GM12878 (cell line): ENCODE data around the gene GPR78. TPM values are rescaled to one million over a fixed set of nuclear protein-coding genes. Genes with fewer than 3 reads are reported as not detected.

ENCODE experiments used
- ATAC-seq: fragments of 200-7000 bp; cut with Tn5 transposase; 3 replicates; pipeline ENCODE4 v1.9.1; 2020; ENCODE audit warnings: mild to moderate bottlenecking, moderate library complexity
- BruUV-seq: library from RNA; stranded (reverse); fragments of 400-500 nt; replicated peaks from 2 replicates; lab custom pipeline; 2021; lab: Mats Ljungman, UMichigan
- CTCF ChIA-PET: fragments of 300-600 bp; sonication (Branson Sonifier 250); formaldehyde crosslinking; extraction: SDS; loops from one replicate; lab custom pipeline; 2021; ENCODE audit warnings: inconsistent platforms; lab: Yijun Ruan, JAX
- POLR2A ChIA-PET: fragments of 350-600 bp; formaldehyde crosslinking; extraction: SDS; loops from one replicate; lab custom pipeline; 2021; ENCODE audit warnings: inconsistent platforms; lab: Charles Lee
- RAD21 ChIA-PET: fragments of 300-600 bp; sonication (Branson Sonifier 250); formaldehyde crosslinking; loops from one replicate; lab custom pipeline; 2023; ENCODE audit warnings: antibody characterized with exemption; ENCODE audit not compliant: unreplicated experiment; lab: Charles Lee
- SMC1A ChIA-PET: fragments of 300-600 bp; sonication (Branson Sonifier 250); formaldehyde crosslinking; loops from one replicate; lab custom pipeline; 2023; ENCODE audit not compliant: unreplicated experiment, uncharacterized antibody; lab: Charles Lee
- DNase-seq: peaks from one replicate; pipeline ENCODE4 v3.0.0-alpha.2; 2011; ENCODE audit warnings: low read depth, low spot score
- FAIRE-seq: peaks from 3 replicates; lab custom pipeline; 2011; peaks lifted over from hg19 to GRCh38; lab: Jason Lieb, UNC
- H2AFZ ChIP-seq: 2 replicates; pipeline ENCODE4 v1.6.0; 2011; ENCODE audit warnings: low read depth, low read length, control low read depth; ENCODE audit not compliant: control insufficient read depth
- H3K27ac ChIP-seq: 2 replicates; pipeline ENCODE4 v1.5.1; 2011; ENCODE audit warnings: control low read depth; ENCODE audit not compliant: control insufficient read depth, insufficient read depth
- H3K27me3 ChIP-seq, 2 experiments: replicated peaks in 1 of 2; 2 replicates each; pipeline versions ENCODE4 v1.6.0 to v1.6.1; 2011; ENCODE audit warnings: low read length in 1 of 2; ENCODE audit not compliant: control insufficient read depth in 2 of 2, insufficient read depth in 2 of 2
- H3K36me3 ChIP-seq, 2 experiments: 2 replicates each; pipeline ENCODE4 v1.5.1; 2011; ENCODE audit warnings: low read length in 1 of 2; ENCODE audit not compliant: control insufficient read depth in 2 of 2, insufficient read depth in 2 of 2
- H3K4me1 ChIP-seq: 2 replicates; pipeline ENCODE4 v1.6.1; 2011; ENCODE audit warnings: mild to moderate bottlenecking, low read length, moderate library complexity, mixed read lengths; ENCODE audit not compliant: control insufficient read depth, insufficient read depth
- H3K4me2 ChIP-seq: 2 replicates; pipeline ENCODE4 v1.6.0; 2011; ENCODE audit warnings: control low read depth; ENCODE audit not compliant: control insufficient read depth, insufficient read depth
- H3K4me3 ChIP-seq: fragments of 200-600 bp; sonication (generic); 2 replicates; pipeline ENCODE4 v1.5.1; 2016
- H3K79me2 ChIP-seq: 2 replicates; pipeline ENCODE4 v1.6.0; 2011; ENCODE audit warnings: low read length; ENCODE audit not compliant: control insufficient read depth, insufficient read depth
- H3K9ac ChIP-seq: 2 replicates; pipeline ENCODE4 v1.8.0; 2011; ENCODE audit warnings: low read length, control low read depth, mixed read lengths; ENCODE audit not compliant: control insufficient read depth, insufficient read depth
- H3K9me3 ChIP-seq: replicated peaks from 3 replicates; pipeline ENCODE4 v1.5.1; 2011; ENCODE audit warnings: mild to moderate bottlenecking, low read length; ENCODE audit not compliant: control insufficient read depth, insufficient read depth
- H4K20me1 ChIP-seq: 2 replicates; pipeline ENCODE4 v1.6.0; 2011; ENCODE audit not compliant: control insufficient read depth, insufficient read depth
- BCL3 ChIP-seq: IDR thresholded peaks from 2 replicates; pipeline ENCODE4 v1.6.1; 2011; ENCODE audit warnings: borderline replicate concordance, low read depth, mild to moderate bottlenecking, moderate library complexity, low read length; ENCODE audit not compliant: insufficient read depth, poor library complexity, severe bottlenecking
- CBX5 ChIP-seq: sonication (generic); IDR thresholded peaks from 2 replicates; pipeline ENCODE4 v1.6.1; 2016; ENCODE audit warnings: low read depth, moderate library complexity, mild to moderate bottlenecking, inconsistent platforms
- HCFC1 ChIP-seq: fragments of 150-350 bp; IDR thresholded peaks from 2 replicates; pipeline ENCODE4 v1.6.1; 2014; ENCODE audit warnings: low read length
- JUNB ChIP-seq: IDR thresholded peaks from 2 replicates; pipeline ENCODE4 v1.6.1; 2016; ENCODE audit warnings: antibody characterized with exemption, mild to moderate bottlenecking
- MAX ChIP-seq: IDR thresholded peaks from 2 replicates; pipeline ENCODE4 v1.6.1; 2012; ENCODE audit warnings: low read depth, low read length, improper control_type of control experiment
- RELB ChIP-seq: fragments of 450-650 bp; IDR thresholded peaks from 2 replicates; pipeline ENCODE4 v1.6.1; 2017; ENCODE audit warnings: low read depth, mild to moderate bottlenecking, moderate library complexity
- TCF3 ChIP-seq: IDR thresholded peaks from 2 replicates; pipeline ENCODE4 v1.6.1; 2012; ENCODE audit warnings: low read depth, mild to moderate bottlenecking, low read length, borderline replicate concordance; ENCODE audit not compliant: insufficient read depth
- TCF7 ChIP-seq: IDR thresholded peaks from 2 replicates; pipeline ENCODE4 v1.6.1; 2014; ENCODE audit warnings: antibody characterized with exemption, borderline replicate concordance
- ZNF24 ChIP-seq: fragments of 450-650 bp; IDR thresholded peaks from 2 replicates; pipeline ENCODE4 v1.6.1; 2017; ENCODE audit warnings: antibody characterized with exemption, mild to moderate bottlenecking
- ZSCAN29 ChIP-seq: fragments of 450-650 bp; IDR thresholded peaks from 2 replicates; pipeline ENCODE4 v1.6.1; 2017; ENCODE audit warnings: mild to moderate bottlenecking, moderate library complexity
- WGBS: methylation state at CpG from one replicate; pipeline ENCODE4 v1.1.6; 2016; ENCODE audit warnings: low lambda C conversion rate; ENCODE audit not compliant: insufficient replicate concordance, insufficient coverage; ENCODE audit errors: missing lambda C conversion rate; 5-methylcytosine and 5-hydroxymethylcytosine counted together
- in situ Hi-C: fragments of 300-500 bp; cut with MboI; formaldehyde crosslinking; loops from 9 replicates; pipeline ENCODE4 v1.14.3; 2018; ENCODE audit warnings: mixed read lengths
- intact Hi-C: fragments of 100-400 bp; cut with micrococcal nuclease; formaldehyde crosslinking; loops from one replicate; pipeline ENCODE4 v1.14.2; 2022; ENCODE audit not compliant: unreplicated experiment
- polyA plus RNA-seq, 11 experiments: library from polyadenylated mRNA; depleted of rRNA in 4 of 11; unstranded in 6 of 11; stranded (reverse) in 5 of 11; fragments of >200 nt; fragmentation: Nextera tagmentation in 4 of 11; fragmentation: Illumina TruSeq in 1 of 11; extraction: Ambion mirVana in 4 of 11; extraction: Trizol in 1 of 11; gene quantifications; 1 replicate in 1 of 11; 2 replicates in 10 of 11; pipeline versions ENCODE4 v1.2.1 to v1.2.3, GENCODE V29; 2011 to 2016; ENCODE audit warnings: inconsistent platforms in 2 of 11, missing spikeins in 2 of 11, low read depth in 1 of 11
- total RNA-seq, 4 experiments: library from RNA; depleted of rRNA in 3 of 4; stranded (reverse); fragments of >200 nt in 3 of 4; fragmentation: Illumina TruSeq in 1 of 4; extraction: Trizol in 1 of 4; gene quantifications; 2 replicates each; pipeline versions ENCODE4 v1.2.1 to v1.2.3, GENCODE V29; 2013 to 2021

Gene GPR78
- total and polyA plus RNA-seq, 10 of the 15 experiments (the other 5 are each of a cell fraction or from before 2014, with no cell fraction given) = 0.03 TPM; not detected in 9

- no peak overlapping the region for H3K4me3 ChIP-seq
- no peaks in the 10 kb centered on the region; a peak in 1 of 4 replicates for H3K36me3 ChIP-seq
- TF ChIP-seq BCL3 = peak; percentile 28
- TF ChIP-seq ZNF24 = no peak
- TF ChIP-seq TCF3 = 0 out of 2 replicates have a peak, but pooled peaks have one; percentile 4
- no peak for TF ChIP-seq TCF7
- H3K4me2 ChIP-seq = no peak overlapping the region
- no peaks in the 10 kb centered on the region for H3K79me2 ChIP-seq
- intact Hi-C loops = no loop called here
- no peaks in the 10 kb centered on the region for H4K20me1 ChIP-seq
- in situ Hi-C loops = loop anchor here (10.0 kb wide), 1 partner anchor 314 kb away; no protein-coding TSS in a partner anchor
- H3K9me3 ChIP-seq = no peaks in the 10 kb centered on the region
- BruUV-seq = no TSS peak
- no peaks in the 10 kb centered on the region for H3K4me1 ChIP-seq
- no peak overlapping the region for H2AFZ ChIP-seq
- no peak overlapping the region for H3K27ac ChIP-seq
- ChIA-PET CTCF (no interaction called here), RAD21 (no interaction called here), POLR2A (no interaction called here), SMC1A (no interaction called here)
- WGBS = 31% methylated on average over 8 of the region's 8 CpGs
- DNase-seq (no peak), ATAC-seq (no peak), FAIRE-seq (no peak)
- no peaks in the 10 kb centered on the region for H3K27me3 ChIP-seq
- H3K9ac ChIP-seq = no peak overlapping the region
Observed at GRCh38 chr4:8610858-8611616, 30.8 kb downstream of the GPR78 start.

- no peak for DNase-seq
- ATAC-seq = no peak
- H3K9ac ChIP-seq = no peak overlapping the region
- BruUV-seq = no TSS peak
- CTCF ChIA-PET = no interaction called here
- in situ Hi-C loops = loop anchor here (10.0 kb wide), 1 partner anchor 312 kb away; no protein-coding TSS in a partner anchor
- FAIRE-seq = no peak
- H3K4me3 ChIP-seq = no peak overlapping the region
- H3K27me3 ChIP-seq = no peaks in the 10 kb centered on the region
- SMC1A ChIA-PET = no interaction called here
- no peaks in the 10 kb centered on the region for H4K20me1 ChIP-seq
- intact Hi-C loops = no loop called here
- H3K9me3 ChIP-seq = no peaks in the 10 kb centered on the region
- H2AFZ ChIP-seq = no peak overlapping the region
- POLR2A ChIA-PET = no interaction called here
- no peak overlapping the region for H3K4me2 ChIP-seq
- RAD21 ChIA-PET = no interaction called here
- 12% methylated on average over 8 of the region's 8 CpGs for WGBS
- H3K36me3 ChIP-seq = no peaks in the 10 kb centered on the region; a peak in 1 of 4 replicates
- no peaks in the 10 kb centered on the region for H3K79me2 ChIP-seq
- no peaks in the 10 kb centered on the region for H3K4me1 ChIP-seq
- H3K27ac ChIP-seq = no peak overlapping the region
- no peak for TF ChIP-seq MAX
- no peak for TF ChIP-seq CBX5
- no peak for TF ChIP-seq JUNB
- TF ChIP-seq ZSCAN29 = no peak
- TF ChIP-seq RELB = no peak
- TF ChIP-seq HCFC1 = no peak
Observed at GRCh38 chr4:8612646-8613045, 32.5 kb downstream of the GPR78 start.
